GM19043 (cell line): ENCODE measurements around the gene GALR3.
A peak's percentile ranks its signal among the peaks of the same experiment; 100 is the strongest.

Experiments
- ATAC-seq: cut with Tn5 transposase; IDR thresholded peaks from one replicate; pipeline ENCODE4 v1.9.1; 2021; ENCODE audit warnings: low read depth; ENCODE audit not compliant: unreplicated experiment

The GALR3 gene

DNA sequence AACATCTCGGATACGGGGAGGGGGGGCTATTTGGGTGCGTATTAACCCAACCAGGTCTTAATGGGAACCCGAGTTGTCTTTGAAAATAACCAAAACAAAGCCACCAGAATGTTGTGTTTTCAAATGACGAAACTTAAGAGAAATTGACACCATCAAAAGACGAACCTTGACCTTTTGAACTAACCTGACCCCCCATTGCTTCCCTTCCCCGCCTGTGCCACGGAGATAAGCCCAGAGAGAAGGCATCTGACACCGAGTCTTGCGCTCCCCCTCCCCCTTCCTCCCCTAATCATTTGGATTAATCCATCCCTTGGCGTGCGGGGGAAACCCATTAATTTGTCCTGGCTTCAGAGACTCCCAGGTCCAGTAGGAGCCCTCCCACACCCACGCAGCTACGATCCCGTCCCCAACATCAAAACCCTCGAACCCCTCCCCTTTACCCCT, 20.0 kb upstream of the GALR3 start:
- no peak for ATAC-seq

GRCh38 chr22:37803639-37804351, 19.4 kb upstream of the GALR3 start:
- no peak for ATAC-seq

GRCh38 chr22:37804352-37804880, 18.8 kb upstream of the GALR3 start:
- ATAC-seq: no peak

DNA sequence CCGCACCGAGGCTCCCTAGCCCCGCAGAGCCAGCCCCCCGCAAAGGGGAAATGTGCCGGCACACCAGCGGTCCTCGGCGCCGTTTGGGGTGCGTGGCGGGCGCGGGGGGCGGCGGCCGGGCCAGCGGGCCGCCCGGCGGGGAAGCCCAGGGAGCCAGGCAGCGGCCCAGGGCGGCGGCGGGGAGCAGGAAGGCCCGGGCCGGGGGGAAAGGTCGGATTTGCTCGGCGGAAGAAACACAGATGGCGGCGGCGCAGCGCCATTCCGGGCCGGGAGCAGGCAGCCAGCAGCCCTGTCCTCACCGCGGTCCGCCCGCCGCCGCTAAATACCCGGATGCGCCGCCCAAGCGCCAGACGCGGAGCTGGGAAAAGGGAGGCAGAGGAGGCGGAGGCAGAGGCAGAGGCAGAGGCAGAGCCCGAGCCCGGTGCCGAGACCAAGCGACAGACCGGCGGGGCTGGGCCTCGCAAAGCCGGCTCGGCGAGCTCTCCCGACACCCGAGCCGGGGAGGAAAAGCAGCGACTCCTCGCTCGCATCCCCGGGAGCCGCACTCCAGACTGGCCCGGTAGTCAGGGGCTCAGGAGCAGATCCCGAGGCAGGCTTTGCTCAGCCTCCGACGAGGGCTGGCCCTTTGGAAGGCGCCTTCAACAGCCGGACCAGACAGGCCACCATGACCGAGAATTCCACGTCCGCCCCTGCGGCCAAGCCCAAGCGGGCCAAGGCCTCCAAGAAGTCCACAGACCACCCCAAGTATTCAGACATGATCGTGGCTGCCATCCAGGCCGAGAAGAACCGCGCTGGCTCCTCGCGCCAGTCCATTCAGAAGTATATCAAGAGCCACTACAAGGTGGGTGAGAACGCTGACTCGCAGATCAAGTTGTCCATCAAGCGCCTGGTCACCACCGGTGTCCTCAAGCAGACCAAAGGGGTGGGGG, 18.0 kb upstream of the GALR3 start:
- ATAC-seq: no peak

- ATAC-seq: no peak
Observed at GRCh38 chr22:37805810-37806277, 17.3 kb upstream of the GALR3 start.

DNA sequence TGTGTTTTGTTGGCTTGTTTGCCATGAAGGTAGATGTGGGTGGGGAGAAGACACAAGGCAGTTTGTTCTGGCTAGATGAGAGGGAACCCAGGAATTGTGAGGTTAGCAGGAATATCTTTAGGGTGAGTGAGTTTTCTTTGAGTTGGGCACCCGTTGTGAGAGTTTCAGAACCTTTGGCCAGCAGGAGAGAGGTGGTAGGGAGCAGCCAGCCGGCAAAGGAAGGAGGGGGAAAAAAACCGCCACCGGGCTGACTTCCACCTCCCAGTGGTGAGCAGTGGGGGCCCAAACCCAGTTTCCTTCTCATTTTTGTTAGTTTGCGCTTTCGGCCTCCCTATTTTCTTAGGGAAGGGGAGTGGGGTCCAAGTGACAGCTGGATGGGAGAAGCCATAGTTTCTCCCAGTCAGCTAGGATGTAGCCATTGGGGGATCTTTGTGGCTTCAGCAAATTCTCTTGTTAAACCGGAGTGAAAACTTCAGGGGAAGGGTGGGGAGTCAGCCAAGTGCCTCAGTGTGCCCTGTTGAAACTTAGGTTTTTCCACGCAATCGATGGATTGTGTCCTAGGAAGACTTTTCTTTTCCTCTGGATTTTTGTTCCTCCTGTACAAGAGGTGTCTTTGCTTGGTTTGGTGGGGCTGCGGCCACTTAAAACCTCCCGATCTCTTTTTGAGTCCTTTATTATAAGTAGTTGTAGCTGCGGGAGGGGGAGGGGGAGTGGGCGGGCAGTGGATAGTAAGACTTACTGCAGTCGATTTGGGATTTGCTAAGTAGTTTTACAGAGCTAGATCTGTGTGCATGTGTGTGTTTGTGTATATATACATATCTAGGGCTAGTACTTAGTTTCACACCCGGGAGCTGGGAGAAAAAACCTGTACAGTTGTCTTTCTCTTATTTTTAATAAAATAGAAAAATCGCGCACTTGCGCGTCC, 16.5 kb upstream of the GALR3 start:
- no peak for ATAC-seq

- ATAC-seq: peak; percentile 80
Observed at GRCh38 chr22:37807410-37808293, 15.5 kb upstream of the GALR3 start, which contains the start of gene GCAT. GCAT (plus strand) TSS chr22:37807934; CDS start chr22:37807968, 34 bp downstream.

- ATAC-seq: no peak
Observed at GRCh38 chr22:37808294-37808657, 14.9 kb upstream of the GALR3 start.

GRCh38 chr22:37809672-37810333, 13.4 kb upstream of the GALR3 start:
- no peak for ATAC-seq

- ATAC-seq: no peak
Observed at GRCh38 chr22:37811867-37812266, 11.3 kb upstream of the GALR3 start.

DNA sequence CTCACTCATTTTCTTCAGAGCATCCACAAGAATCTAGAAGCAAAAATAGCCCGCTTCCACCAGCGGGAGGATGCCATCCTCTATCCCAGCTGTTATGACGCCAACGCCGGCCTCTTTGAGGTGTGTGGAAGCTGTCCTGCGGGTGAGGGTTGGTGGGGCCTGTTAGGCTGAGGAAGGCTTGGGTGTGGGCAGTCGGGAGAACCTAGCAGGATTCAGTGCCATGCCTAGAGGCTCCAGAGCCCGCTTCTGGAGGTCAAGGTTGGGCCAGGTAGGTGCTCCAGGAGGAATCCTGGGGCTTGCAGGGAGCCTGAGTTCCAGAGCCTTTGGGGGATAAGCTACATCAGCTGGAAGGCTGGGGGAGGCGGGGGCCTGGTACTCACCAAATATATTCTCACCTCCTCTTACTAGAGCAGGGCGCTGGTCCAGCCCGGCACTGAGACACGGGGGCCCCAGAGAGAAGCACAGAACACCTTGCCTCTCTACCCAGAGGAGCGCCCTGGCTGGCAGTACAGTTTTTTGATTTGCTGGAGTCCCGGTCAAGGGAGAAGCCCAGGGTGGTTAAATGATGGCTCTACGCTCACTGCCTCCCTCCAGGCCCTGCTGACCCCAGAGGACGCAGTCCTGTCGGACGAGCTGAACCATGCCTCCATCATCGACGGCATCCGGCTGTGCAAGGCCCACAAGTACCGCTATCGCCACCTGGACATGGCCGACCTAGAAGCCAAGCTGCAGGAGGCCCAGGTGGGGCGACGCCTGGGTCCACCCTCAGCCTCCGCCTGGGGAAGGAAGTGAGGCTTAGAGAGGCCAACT, 10.1 kb upstream of the GALR3 start:
- ATAC-seq: no peak

DNA sequence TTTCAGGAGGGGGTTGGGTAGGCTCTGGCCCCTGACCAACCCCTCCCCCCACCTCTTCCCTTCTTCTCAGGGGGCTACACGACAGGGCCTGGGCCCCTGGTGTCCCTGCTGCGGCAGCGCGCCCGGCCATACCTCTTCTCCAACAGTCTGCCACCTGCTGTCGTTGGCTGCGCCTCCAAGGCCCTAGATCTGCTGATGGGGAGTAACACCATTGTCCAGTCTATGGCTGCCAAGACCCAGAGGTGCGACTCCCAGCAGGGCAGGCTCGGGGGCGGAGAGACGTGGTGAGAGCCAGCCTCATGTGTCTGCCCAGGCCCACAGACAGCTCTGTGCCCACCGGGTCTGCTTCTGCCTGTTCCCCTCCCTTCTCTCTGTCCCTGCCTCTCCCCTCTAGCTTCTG, 7.6 kb upstream of the GALR3 start:
- ATAC-seq: no peak

- ATAC-seq: no peak
Observed at GRCh38 chr22:37816543-37817180, 6.5 kb upstream of the GALR3 start.

GRCh38 chr22:37817705-37818408, 5.3 kb upstream of the GALR3 start:
- ATAC-seq: no peak

GRCh38 chr22:37818409-37819104, 4.6 kb upstream of the GALR3 start:
- ATAC-seq: no peak

DNA sequence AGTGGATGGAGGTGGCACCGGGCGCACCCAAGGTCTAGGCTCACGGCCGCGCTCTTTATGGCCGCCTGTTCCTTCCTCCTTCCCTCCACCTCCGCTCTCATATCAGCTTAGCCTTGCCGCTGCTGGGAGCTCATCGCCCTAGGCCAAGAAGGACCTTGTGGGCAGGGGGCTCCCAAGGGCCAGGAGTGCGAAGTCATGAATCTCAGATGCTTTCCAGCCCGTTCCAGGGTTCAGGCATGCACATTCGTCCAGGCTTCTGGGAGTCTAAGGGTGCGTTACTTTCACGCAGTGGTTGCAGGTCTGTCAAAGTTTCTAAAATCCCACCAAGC, 4.1 kb upstream of the GALR3 start:
- no peak for ATAC-seq
